SU-DHL-6 (cell line): ENCODE measurements around the gene GRM8.
A peak's percentile ranks its signal among the peaks of the same experiment; 100 is the strongest.

Source experiments
- H2AFZ ChIP-seq: fragments of 200-600 bp; sonication (generic); 2 replicates; pipeline ENCODE4 v1.6.1; 2014; ENCODE audit warnings: low read depth, mild to moderate bottlenecking, moderate library complexity, mixed read lengths, antibody characterized with exemption, low read length; ENCODE audit not compliant: severe bottlenecking
- H3F3A ChIP-seq: fragments of 200-600 bp; shearing (Covaris generic); 2 replicates; pipeline ENCODE4 v1.6.0; 2016; ENCODE audit warnings: antibody characterized with exemption, mild to moderate bottlenecking; ENCODE audit not compliant: insufficient read depth
- H3K27ac ChIP-seq: fragments of 200-600 bp; sonication (generic); 2 replicates; pipeline ENCODE4 v1.5.1; 2016; ENCODE audit warnings: low read depth, mild to moderate bottlenecking, low read length, moderate library complexity, mixed read lengths
- H3K27me3 ChIP-seq: fragments of 200-600 bp; sonication (generic), shearing (Covaris generic); 2 replicates; pipeline ENCODE4 v1.6.0; 2014; ENCODE audit warnings: mild to moderate bottlenecking, low read length
- H3K36me3 ChIP-seq: fragments of 200-600 bp; sonication (generic); 2 replicates; pipeline ENCODE4 v1.6.1; 2014; ENCODE audit warnings: mild to moderate bottlenecking, low read length, mixed read lengths
- H3K4me2 ChIP-seq: fragments of 300-600, 200-600 bp; shearing (Covaris generic), sonication (generic); 2 replicates; pipeline ENCODE4 v1.6.0; 2014; ENCODE audit warnings: low read length, low read depth, mild to moderate bottlenecking; ENCODE audit not compliant: poor library complexity, severe bottlenecking
- H3K4me3 ChIP-seq: fragments of 200-600 bp; sonication (generic); 2 replicates; pipeline ENCODE4 v1.5.1; 2014; ENCODE audit warnings: antibody characterized with exemption, low read length, mild to moderate bottlenecking, mixed read lengths; ENCODE audit not compliant: insufficient read depth, poor library complexity, severe bottlenecking
- H3K79me2 ChIP-seq: fragments of 200-600 bp; sonication (generic); 2 replicates; pipeline ENCODE4 v1.6.1; 2014; ENCODE audit warnings: mild to moderate bottlenecking, low read length, moderate library complexity; ENCODE audit not compliant: insufficient read depth
- H3K9ac ChIP-seq: fragments of 200-600 bp; sonication (generic); 2 replicates; pipeline ENCODE4 v1.7.0; 2014; ENCODE audit warnings: mild to moderate bottlenecking, low read length
- H3K9me2 ChIP-seq: fragments of 200-600 bp; sonication (generic); replicated peaks from 2 replicates; pipeline ENCODE4 v1.6.1; 2014; ENCODE audit warnings: low read length; ENCODE audit not compliant: insufficient read depth
- H3K9me3 ChIP-seq: fragments of 200-600 bp; sonication (generic); 2 replicates; pipeline ENCODE4 v1.6.1; 2014; ENCODE audit warnings: low read length, mixed read lengths; ENCODE audit not compliant: insufficient read depth
- H4K20me1 ChIP-seq: fragments of 200-600 bp; sonication (generic); 2 replicates; pipeline ENCODE4 v1.6.1; 2014; ENCODE audit warnings: low read depth, mild to moderate bottlenecking, antibody characterized with exemption, low read length, moderate library complexity, mixed read lengths
- CTCF ChIP-seq: fragments of 200-600 bp; sonication (generic); IDR thresholded peaks from one replicate; pipeline ENCODE4 v1.5.1; 2017; ENCODE audit warnings: antibody characterized with exemption, mild to moderate bottlenecking, low read length, moderate library complexity; ENCODE audit not compliant: insufficient read depth, poor library complexity, severe bottlenecking
- EZH2phosphoT487 ChIP-seq: fragments of 200-600 bp; sonication (generic), shearing (Covaris generic); conservative IDR thresholded peaks from 2 replicates; pipeline ENCODE4 v1.6.1; 2018; ENCODE audit warnings: mild to moderate bottlenecking, antibody characterized with exemption, low read length, moderate library complexity, mixed read lengths

Gene GRM8

GRCh38 chr7:126557271-126557670, 695.5 kb downstream of the GRM8 start:
- no peak overlapping the region for H3K27ac ChIP-seq
- H3F3A ChIP-seq, result no peaks in the 10 kb centered on the region
- H3K4me3 ChIP-seq, result no peak overlapping the region
- no peaks in the 10 kb centered on the region for H4K20me1 ChIP-seq
- H3K9ac ChIP-seq, result no peak overlapping the region
- no peaks in the 10 kb centered on the region for H3K9me2 ChIP-seq
- no peaks in the 10 kb centered on the region for H3K9me3 ChIP-seq
- no peaks in the 10 kb centered on the region for H3K36me3 ChIP-seq
- H3K4me2 ChIP-seq, result no peak overlapping the region
- H3K79me2 ChIP-seq, result no peaks in the 10 kb centered on the region
- peak overlapping the region; percentile 4 for H2AFZ ChIP-seq
- TF ChIP-seq CTCF (no peak), EZH2phosphoT487 (no peak)
- no peaks in the 10 kb centered on the region for H3K27me3 ChIP-seq

GRCh38 chr7:126541406-126541805, 711.3 kb downstream of the GRM8 start:
- H3K4me2 ChIP-seq, result no peak overlapping the region

GRCh38 chr7:126535176-126535575, 717.6 kb downstream of the GRM8 start:
- H3F3A ChIP-seq, result no peaks in the 10 kb centered on the region
- H2AFZ ChIP-seq, result no peak overlapping the region
- no peak overlapping the region for H3K4me3 ChIP-seq
- no peaks in the 10 kb centered on the region for H3K36me3 ChIP-seq
- no peaks in the 10 kb centered on the region for H4K20me1 ChIP-seq
- H3K9me3 ChIP-seq, result no peaks in the 10 kb centered on the region; the same call in 1 of the 2 replicates
- H3K9ac ChIP-seq, result no peak overlapping the region
- no peaks in the 10 kb centered on the region for H3K9me2 ChIP-seq
- H3K27ac ChIP-seq, result no peak overlapping the region
- H3K79me2 ChIP-seq, result no peaks in the 10 kb centered on the region
- H3K4me2 ChIP-seq, result no peak overlapping the region
- TF ChIP-seq EZH2phosphoT487 (no peak), CTCF (no peak)
- no peaks in the 10 kb centered on the region for H3K27me3 ChIP-seq

More at GRCh38 chr7:126541406-126541805, 711.3 kb downstream of the GRM8 start:
- Histone ChIP-seq H3K9me3 (no peaks in the 10 kb centered on the region), H4K20me1 (no peaks in the 10 kb centered on the region), H3K27ac (no peak overlapping the region), H3K9ac (no peak overlapping the region), H3K36me3 (no peaks in the 10 kb centered on the region), H3K27me3 (no peaks in the 10 kb centered on the region), H3K4me3 (no peak overlapping the region), H3K79me2 (no peaks in the 10 kb centered on the region), H3F3A (no peaks in the 10 kb centered on the region), H3K9me2 (no peaks in the 10 kb centered on the region), H2AFZ (no peak overlapping the region)
- TF ChIP-seq CTCF (no peak), EZH2phosphoT487 (no peak)

DNA sequence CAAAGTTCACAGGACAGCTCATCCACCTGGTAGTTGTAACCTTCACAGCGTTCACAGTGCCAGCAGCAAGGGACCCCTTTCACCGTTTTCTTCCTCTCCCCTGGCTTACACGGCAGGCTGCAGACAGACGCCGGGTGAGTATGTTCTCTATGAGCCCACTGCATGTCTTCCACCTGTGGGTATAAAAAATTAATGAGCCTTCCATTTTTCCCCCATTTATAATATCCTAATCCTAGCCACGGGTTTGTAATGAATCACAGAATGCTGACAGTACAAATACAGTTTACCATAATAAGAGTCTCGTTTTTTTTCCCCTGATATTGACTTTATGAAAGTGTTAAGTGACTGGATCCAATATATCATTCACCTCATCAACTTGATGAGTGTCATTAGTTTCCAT, 719.0 kb downstream of the GRM8 start:
- Histone ChIP-seq H3K9me2 (no peaks in the 10 kb centered on the region), H2AFZ (no peak overlapping the region), H3K4me2 (no peak overlapping the region), H3K27me3 (no peaks in the 10 kb centered on the region), H3K79me2 (no peaks in the 10 kb centered on the region), H3K4me3 (no peak overlapping the region), H3K36me3 (no peaks in the 10 kb centered on the region), H4K20me1 (no peaks in the 10 kb centered on the region), H3K27ac (no peak overlapping the region), H3K9ac (no peak overlapping the region), H3F3A (no peaks in the 10 kb centered on the region), H3K9me3 (no peaks in the 10 kb centered on the region; the same call in 1 of the 2 replicates)
- TF ChIP-seq EZH2phosphoT487, result no peak
- TF ChIP-seq CTCF, result no peak
